D721Med (cell line): Measurements from ENCODE around the gene LDAH.

Source experiments
- DNase-seq: peaks from one replicate; pipeline ENCODE4 v3.0.0; 2011; ENCODE audit warnings: low spot score; ENCODE audit not compliant: insufficient read length
- FAIRE-seq: peaks from 2 replicates; lab custom pipeline; 2011; peaks lifted over from hg19 to GRCh38; lab: Jason Lieb, UNC
- CTCF ChIP-seq: IDR thresholded peaks from 2 replicates; pipeline ENCODE4 v1.5.1; 2012; ENCODE audit warnings: mild to moderate bottlenecking, control low read depth; ENCODE audit not compliant: insufficient read depth; ENCODE audit errors: missing control alignments

Gene LDAH

GRCh38 chr2:20656561-20656960 is 166.3 kb downstream of the LDAH start:
- no peak for DNase-seq
- FAIRE-seq = no peak
- no peak for TF ChIP-seq CTCF

- DNase-seq (no peak), FAIRE-seq (no peak)
- no peak for TF ChIP-seq CTCF
Measured at GRCh38 chr2:20654535-20654813, 168.4 kb downstream of the LDAH start.

GRCh38 chr2:20653695-20654534 is 169.0 kb downstream of the LDAH start:
- no peak for FAIRE-seq
- TF ChIP-seq CTCF = no peak
- DNase-seq = no peak

- no peak for TF ChIP-seq CTCF
- FAIRE-seq = no peak
Measured at GRCh38 chr2:20652673-20653575, 170.0 kb downstream of the LDAH start.

GRCh38 chr2:20652141-20652540 is 170.8 kb downstream of the LDAH start:
- FAIRE-seq (no peak), DNase-seq (no peak)
- TF ChIP-seq CTCF = no peak

More at GRCh38 chr2:20652673-20653575, 170.0 kb downstream of the LDAH start:
- no peak for DNase-seq

GRCh38 chr2:20651731-20652099 is 171.2 kb downstream of the LDAH start:
- FAIRE-seq = no peak

More at GRCh38 chr2:20651731-20652099, 171.2 kb downstream of the LDAH start:
- no peak for TF ChIP-seq CTCF
- no peak for DNase-seq
